ENCODE results near the gene S100A2. TPM values are rescaled to one million over a fixed set of nuclear protein-coding genes. Genes with fewer than 3 reads are reported as not detected.
"Not testable (repeated sequence)": the region's sequence is repeated elsewhere in the genome, so short reads cannot be mapped to it uniquely, and the experiment has no call there.

S100A2 gene
- total RNA-seq, 1 experiment from 2014 or later = 373 TPM

DNA sequence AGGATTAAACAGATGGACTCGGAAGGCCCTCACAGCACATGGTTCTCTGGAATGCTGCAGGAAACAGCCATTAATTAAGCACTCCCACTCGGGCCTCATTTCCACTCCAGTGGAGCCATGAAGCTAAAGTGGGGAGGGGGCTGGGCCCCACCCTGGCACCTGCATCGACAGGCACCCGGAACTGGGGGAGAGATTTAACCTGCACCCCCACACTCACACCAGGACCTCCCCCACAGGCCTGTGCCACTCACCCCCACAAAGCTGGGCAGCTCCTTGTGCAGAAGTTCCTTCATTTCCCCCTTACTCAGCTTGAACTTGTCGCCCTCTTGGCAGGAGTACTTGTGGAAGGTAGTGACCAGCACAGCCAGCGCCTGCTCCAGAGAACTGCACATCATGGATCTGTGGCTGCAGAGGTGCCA lies 2.2 kb downstream of the S100A2 start:
- DNase-seq = no peak
- no peaks in the 10 kb centered on the region for H3K9me2 ChIP-seq (replicated peaks; ENCODE audit: low read length)
- no peak overlapping the region for H2AFZ ChIP-seq (ENCODE audit: low read length)
- no peak for ATAC-seq
- intact Hi-C loops (cut with micrococcal nuclease) = no loop called here
- H3K4me2 ChIP-seq (ENCODE audit: low read length) = peak overlapping the region; percentile 84
- H3F3A ChIP-seq (ENCODE audit: low read length, unreplicated experiment) = peaks cover 8% of the 10 kb centered on the region
- H3K27me3 ChIP-seq (ENCODE audit: low read length) = no peaks in the 10 kb centered on the region
- BruUV-seq (replicated peaks) = no TSS peak
- POLR2A ChIA-PET (ENCODE audit: unreplicated experiment) = interaction anchor here (1.6 kb wide), 1 partner anchor 28 kb away, joined by 3 read pairs; the partner anchor contains the start of gene S100A6
- H3K4me3 ChIP-seq (ENCODE audit: low read length) = peak overlapping the region; percentile 12; the same call in 1 of the 2 replicates
- H3K79me2 ChIP-seq (ENCODE audit: low read length) = peaks cover 38% of the 10 kb centered on the region
- peak overlapping the region; percentile 100 for H3K27ac ChIP-seq (ENCODE audit: low read length)
- no peak for TF ChIP-seq EZH2phosphoT487 (IDR thresholded peaks at IDR 0.05; ENCODE audit: borderline replicate concordance, low read length)
- TF ChIP-seq, protein P1, sequence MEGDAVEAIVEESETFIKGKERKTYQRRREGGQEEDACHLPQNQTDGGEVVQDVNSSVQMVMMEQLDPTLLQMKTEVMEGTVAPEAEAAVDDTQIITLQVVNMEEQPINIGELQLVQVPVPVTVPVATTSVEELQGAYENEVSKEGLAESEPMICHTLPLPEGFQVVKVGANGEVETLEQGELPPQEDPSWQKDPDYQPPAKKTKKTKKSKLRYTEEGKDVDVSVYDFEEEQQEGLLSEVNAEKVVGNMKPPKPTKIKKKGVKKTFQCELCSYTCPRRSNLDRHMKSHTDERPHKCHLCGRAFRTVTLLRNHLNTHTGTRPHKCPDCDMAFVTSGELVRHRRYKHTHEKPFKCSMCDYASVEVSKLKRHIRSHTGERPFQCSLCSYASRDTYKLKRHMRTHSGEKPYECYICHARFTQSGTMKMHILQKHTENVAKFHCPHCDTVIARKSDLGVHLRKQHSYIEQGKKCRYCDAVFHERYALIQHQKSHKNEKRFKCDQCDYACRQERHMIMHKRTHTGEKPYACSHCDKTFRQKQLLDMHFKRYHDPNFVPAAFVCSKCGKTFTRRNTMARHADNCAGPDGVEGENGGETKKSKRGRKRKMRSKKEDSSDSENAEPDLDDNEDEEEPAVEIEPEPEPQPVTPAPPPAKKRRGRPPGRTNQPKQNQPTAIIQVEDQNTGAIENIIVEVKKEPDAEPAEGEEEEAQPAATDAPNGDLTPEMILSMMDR (conservative IDR thresholded peaks at IDR 0.05; ENCODE audit: low read depth, low read length) = no peak
- no peak for TF ChIP-seq EZH2 (IDR thresholded peaks at IDR 0.05; ENCODE audit: low read length, unreplicated experiment)
- peaks cover 53% of the 10 kb centered on the region for H3K4me1 ChIP-seq (ENCODE audit: insufficient read depth, low read length)
- CTCF ChIA-PET = interaction anchor here (1.4 kb wide), 1 partner anchor 30 kb away, joined by 3 read pairs; no protein-coding TSS in a partner anchor
- H3K36me3 ChIP-seq (ENCODE audit: low read depth, low read length) = no peaks in the 10 kb centered on the region
- H4K20me1 ChIP-seq (ENCODE audit: low read length) = no peaks in the 10 kb centered on the region
- H3K9ac ChIP-seq (ENCODE audit: low read length) = peak overlapping the region; percentile 94
- no peaks in the 10 kb centered on the region for H3K9me3 ChIP-seq (ENCODE audit: low read length)

- H3K9me2 ChIP-seq (replicated peaks; ENCODE audit: low read length); H3K9me3 ChIP-seq (ENCODE audit: low read length); BruUV-seq (replicated peaks); H3K27ac ChIP-seq (ENCODE audit: low read length); H3K4me3 ChIP-seq (ENCODE audit: low read length); CTCF ChIA-PET; H3K36me3 ChIP-seq (ENCODE audit: low read depth, low read length); DNase-seq; H3K4me2 ChIP-seq (ENCODE audit: low read length); H3K27me3 ChIP-seq (ENCODE audit: low read length); intact Hi-C loops (cut with micrococcal nuclease); H3K9ac ChIP-seq (ENCODE audit: low read length); H2AFZ ChIP-seq (ENCODE audit: low read length); H3F3A ChIP-seq (ENCODE audit: low read length, unreplicated experiment); H4K20me1 ChIP-seq (ENCODE audit: low read length); ATAC-seq: not testable (repeated sequence)
- H3K79me2 ChIP-seq (ENCODE audit: low read length) = peaks cover 37% of the 10 kb centered on the region
- H3K4me1 ChIP-seq (ENCODE audit: insufficient read depth, low read length) = peaks cover 38% of the 10 kb centered on the region
- POLR2A ChIA-PET (ENCODE audit: unreplicated experiment) = interaction anchor here (1.0 kb wide), 1 partner anchor 65 kb away, joined by 3 read pairs; the partner anchor contains the start of gene S100A13
Measured at GRCh38 chr1:153562021-153562420, 3.6 kb downstream of the S100A2 start.

- ChIA-PET POLR2A (ENCODE audit: unreplicated experiment) (interaction anchor here (1.0 kb wide), 1 partner anchor 66 kb away, joined by 3 read pairs; the partner anchor contains the start of gene S100A13), CTCF (no interaction called here)
- Histone ChIP-seq H3K36me3 (ENCODE audit: low read depth, low read length) (no peaks in the 10 kb centered on the region), H3K9me3 (ENCODE audit: low read length) (no peaks in the 10 kb centered on the region), H3K4me3 (ENCODE audit: low read length) (no peak overlapping the region), H2AFZ (ENCODE audit: low read length) (no peak overlapping the region), H3K9me2 (replicated peaks; ENCODE audit: low read length) (no peaks in the 10 kb centered on the region), H4K20me1 (ENCODE audit: low read length) (no peaks in the 10 kb centered on the region), H3F3A (ENCODE audit: low read length, unreplicated experiment) (peaks cover 3% of the 10 kb centered on the region), H3K79me2 (ENCODE audit: low read length) (peaks cover 34% of the 10 kb centered on the region), H3K27me3 (ENCODE audit: low read length) (no peaks in the 10 kb centered on the region), H3K4me1 (ENCODE audit: insufficient read depth, low read length) (peaks cover 33% of the 10 kb centered on the region), H3K4me2 (ENCODE audit: low read length) (no peak overlapping the region), H3K27ac (ENCODE audit: low read length) (no peak overlapping the region), H3K9ac (ENCODE audit: low read length) (no peak overlapping the region)
- intact Hi-C loops (cut with micrococcal nuclease) = no loop called here
- BruUV-seq (replicated peaks) = no TSS peak
- no peak for DNase-seq
- ATAC-seq = no peak
- no peak for TF ChIP-seq EZH2phosphoT487 (IDR thresholded peaks at IDR 0.05; ENCODE audit: borderline replicate concordance, low read length)
- TF ChIP-seq, protein P1 (conservative IDR thresholded peaks at IDR 0.05; ENCODE audit: low read depth, low read length) = 0 out of 2 replicates have a peak, but pooled peaks have one; percentile 17
Measured at GRCh38 chr1:153561466-153561985, 4.1 kb downstream of the S100A2 start.
